GM23338 (cell line): ENCODE data around the gene FBXO41. TPM values are rescaled to one million over a fixed set of nuclear protein-coding genes. Genes with fewer than 3 reads are reported as not detected.

Experiments
- ATAC-seq: fragments of 200-7000 bp; cut with Tn5 transposase; 3 replicates; pipeline ENCODE4 v1.9.1; 2020
- DNase-seq: peaks from one replicate; pipeline ENCODE4 v3.0.0-alpha.2; 2015; ENCODE audit warnings: low spot score
- H2AFZ ChIP-seq: fragments of 200-600 bp; sonication (generic); 2 replicates; pipeline ENCODE4 v1.8.0; 2016; ENCODE audit warnings: antibody characterized with exemption, mild to moderate bottlenecking, moderate library complexity
- H3F3A ChIP-seq: fragments of 200-600 bp; sonication (generic); replicated peaks from 2 replicates; pipeline ENCODE4 v1.8.0; 2017; ENCODE audit warnings: antibody characterized with exemption, mixed run types, low read depth
- H3K27ac ChIP-seq: fragments of 200-600 bp; sonication (generic); 2 replicates; pipeline ENCODE4 v1.6.1; 2016; ENCODE audit warnings: low read depth
- H3K27me3 ChIP-seq: fragments of 200-600 bp; sonication (generic); 2 replicates; pipeline ENCODE4 v1.8.0; 2016; ENCODE audit warnings: mild to moderate bottlenecking, mixed run types, moderate library complexity; ENCODE audit not compliant: insufficient read depth
- H3K36me3 ChIP-seq: fragments of 200-600 bp; sonication (generic); 2 replicates; pipeline ENCODE4 v1.8.0; 2016; ENCODE audit warnings: mild to moderate bottlenecking; ENCODE audit not compliant: insufficient read depth
- H3K4me1 ChIP-seq: fragments of 200-600 bp; sonication (generic); 2 replicates; pipeline ENCODE4 v1.8.0; 2016; ENCODE audit warnings: mild to moderate bottlenecking, moderate library complexity; ENCODE audit not compliant: insufficient read depth
- H3K4me2 ChIP-seq: fragments of 200-600 bp; sonication (generic); 2 replicates; pipeline ENCODE4 v1.7.1; 2017; ENCODE audit warnings: mixed run types
- H3K4me3 ChIP-seq: fragments of 200-600 bp; sonication (generic); 2 replicates; pipeline ENCODE4 v1.6.1; 2016; ENCODE audit warnings: mixed run types
- H3K79me2 ChIP-seq: fragments of 200-600 bp; sonication (generic); replicated peaks from 2 replicates; pipeline ENCODE4 v1.8.0; 2017; ENCODE audit warnings: mild to moderate bottlenecking; ENCODE audit not compliant: insufficient read depth
- H3K9me2 ChIP-seq: fragments of 200-600 bp; sonication (generic); 2 replicates; pipeline ENCODE4 v1.8.0; 2017; ENCODE audit not compliant: insufficient read depth
- H4K20me1 ChIP-seq: fragments of 200-600 bp; sonication (generic); replicated peaks from 2 replicates; pipeline ENCODE4 v1.8.0; 2017; ENCODE audit warnings: mild to moderate bottlenecking; ENCODE audit not compliant: insufficient read depth
- H3K27ac Mint-ChIP-seq: 2 replicates; pipeline ENCODE4 v1.8.0; 2020; ENCODE audit warnings: inconsistent platforms, mild to moderate bottlenecking, moderate library complexity, mixed read lengths
- H3K27me3 Mint-ChIP-seq: 3 replicates; pipeline ENCODE4 v1.8.0; 2022; ENCODE audit warnings: low read depth, mild to moderate bottlenecking, moderate library complexity, mixed read lengths, inconsistent platforms; ENCODE audit not compliant: insufficient read depth, poor library complexity
- H3K36me3 Mint-ChIP-seq: 3 replicates; pipeline ENCODE4 v1.8.0; 2021; ENCODE audit warnings: low read depth, mild to moderate bottlenecking, inconsistent platforms, moderate library complexity, mixed read lengths
- H3K4me1 Mint-ChIP-seq: 3 replicates; pipeline ENCODE4 v1.8.0; 2020; ENCODE audit warnings: mild to moderate bottlenecking, inconsistent platforms, mixed read lengths
- H3K4me3 Mint-ChIP-seq: 3 replicates; pipeline ENCODE4 v1.8.0; 2021; ENCODE audit warnings: moderate library complexity, mild to moderate bottlenecking, inconsistent platforms, mixed read lengths
- H3K9me3 Mint-ChIP-seq: 3 replicates; pipeline ENCODE4 v1.8.0; 2020; ENCODE audit warnings: moderate library complexity, mild to moderate bottlenecking, inconsistent platforms, mixed read lengths
- CREB1 ChIP-seq: fragments of 250-450 bp; sonication (Bioruptor Pico); IDR thresholded peaks from 2 replicates; pipeline ENCODE4 v1.5.0; 2020; ENCODE audit warnings: low read depth, mild to moderate bottlenecking, moderate library complexity
- ETS1 ChIP-seq: IDR thresholded peaks from 2 replicates; pipeline ENCODE4 v1.6.1; 2016; ENCODE audit warnings: antibody characterized with exemption
- EZH2 ChIP-seq: fragments of 200-600 bp; sonication (generic); IDR thresholded peaks from one replicate; pipeline ENCODE4 v1.8.0; 2017; ENCODE audit warnings: antibody characterized with exemption, mild to moderate bottlenecking, low read depth; ENCODE audit not compliant: unreplicated experiment
- EZH2phosphoT487 ChIP-seq: fragments of 200-600 bp; sonication (generic); IDR thresholded peaks from one replicate; pipeline ENCODE4 v1.8.1; 2018; ENCODE audit warnings: antibody characterized with exemption; ENCODE audit not compliant: unreplicated experiment
- JUNB ChIP-seq: IDR thresholded peaks from one replicate; pipeline ENCODE4 v1.6.1; 2016; ENCODE audit warnings: antibody characterized with exemption; ENCODE audit not compliant: unreplicated experiment
- NANOG ChIP-seq: IDR thresholded peaks from 2 replicates; pipeline ENCODE4 v1.6.1; 2016; ENCODE audit warnings: antibody characterized with exemption, borderline replicate concordance
- POLR2AphosphoS5 ChIP-seq: IDR thresholded peaks from 2 replicates; pipeline ENCODE4 v1.6.1; 2016; ENCODE audit warnings: antibody characterized with exemption, low read depth
- STAT1 ChIP-seq: IDR thresholded peaks from one replicate; pipeline ENCODE4 v1.6.1; 2016; ENCODE audit warnings: antibody characterized with exemption; ENCODE audit not compliant: unreplicated experiment
- ZNF114 ChIP-seq: fragments of 250-450 bp; sonication (Bioruptor Pico); IDR thresholded peaks from 2 replicates; pipeline ENCODE4 v1.5.0; 2020; ENCODE audit warnings: mild to moderate bottlenecking, moderate library complexity
- ZNF331 ChIP-seq: fragments of 250-450 bp; sonication (Bioruptor Pico); IDR thresholded peaks from 2 replicates; pipeline ENCODE4 v1.5.0; 2020; ENCODE audit warnings: low read depth, mild to moderate bottlenecking, moderate library complexity
- polyA plus RNA-seq: library from polyadenylated mRNA; unstranded; fragments of >200 nt; fragmentation: Nextera tagmentation; extraction: Ambion mirVana; gene quantifications from 2 replicates; pipeline ENCODE4 v1.2.1, GENCODE V29; 2016
- total RNA-seq: library from RNA; depleted of rRNA; stranded (reverse); fragments of >200 nt; shearing (Covaris generic); gene quantifications from 2 replicates; pipeline ENCODE4 v1.2.3, GENCODE V29; 2014
- TF ChIP-seq, protein P1 (sequence below), 2 experiments: fragments of 200-600 bp in 1 of 2; sonication (generic) in 1 of 2; conservative IDR thresholded peaks; 2 replicates each; pipeline versions ENCODE4 v1.5.1 to v1.6.1; 2016 to 2017; ENCODE audit warnings: antibody characterized with exemption in 2 of 2, low read depth in 2 of 2, mild to moderate bottlenecking in 2 of 2, moderate library complexity in 1 of 2
- TF ChIP-seq, protein P2 (sequence below): fragments of 250-450 bp; sonication (Bioruptor Pico); IDR thresholded peaks from 2 replicates; pipeline ENCODE4 v1.5.0; 2020; ENCODE audit warnings: mild to moderate bottlenecking, moderate library complexity
- TF ChIP-seq, protein P3 (sequence below): IDR thresholded peaks from one replicate; pipeline ENCODE4 v1.6.1; 2018; ENCODE audit warnings: antibody characterized with exemption; ENCODE audit not compliant: unreplicated experiment

The FBXO41 gene
- total and polyA plus RNA-seq, 2 experiments from 2014 or later: 3.5 to 13.8 TPM

GRCh38 chr2:73264332-73264606 lies 20.0 kb downstream of the FBXO41 start:
- Histone ChIP-seq H3K36me3 (no peaks in the 10 kb centered on the region; the same call in 1 of the 2 replicates), H2AFZ (no peak overlapping the region), H4K20me1 (peaks cover 10% of the 10 kb centered on the region), H3K27me3 (peaks cover 17% of the 10 kb centered on the region), H3K4me3 (no peak overlapping the region), H3K4me2 (no peak overlapping the region), H3K79me2 (0 out of 2 replicates have a peak, but pooled peaks cover 5% of the 10 kb centered on the region), H3K4me1 (peaks cover 14% of the 10 kb centered on the region), H3F3A (peaks cover 8% of the 10 kb centered on the region; the same call in 1 of the 2 replicates), H3K9me2 (no peaks in the 10 kb centered on the region), H3K27ac (no peak overlapping the region)
- TF ChIP-seq JUNB (no peak), EZH2 (no peak), POLR2AphosphoS5 (no peak), EZH2phosphoT487 (no peak), NANOG (no peak), STAT1 (no peak), ZNF331 (CRISPR knock-in tag) (no peak), ETS1 (no peak), ZNF114 (CRISPR knock-in tag) (no peak), CREB1 (CRISPR knock-in tag) (no peak)
- TF ChIP-seq, protein P1, sequence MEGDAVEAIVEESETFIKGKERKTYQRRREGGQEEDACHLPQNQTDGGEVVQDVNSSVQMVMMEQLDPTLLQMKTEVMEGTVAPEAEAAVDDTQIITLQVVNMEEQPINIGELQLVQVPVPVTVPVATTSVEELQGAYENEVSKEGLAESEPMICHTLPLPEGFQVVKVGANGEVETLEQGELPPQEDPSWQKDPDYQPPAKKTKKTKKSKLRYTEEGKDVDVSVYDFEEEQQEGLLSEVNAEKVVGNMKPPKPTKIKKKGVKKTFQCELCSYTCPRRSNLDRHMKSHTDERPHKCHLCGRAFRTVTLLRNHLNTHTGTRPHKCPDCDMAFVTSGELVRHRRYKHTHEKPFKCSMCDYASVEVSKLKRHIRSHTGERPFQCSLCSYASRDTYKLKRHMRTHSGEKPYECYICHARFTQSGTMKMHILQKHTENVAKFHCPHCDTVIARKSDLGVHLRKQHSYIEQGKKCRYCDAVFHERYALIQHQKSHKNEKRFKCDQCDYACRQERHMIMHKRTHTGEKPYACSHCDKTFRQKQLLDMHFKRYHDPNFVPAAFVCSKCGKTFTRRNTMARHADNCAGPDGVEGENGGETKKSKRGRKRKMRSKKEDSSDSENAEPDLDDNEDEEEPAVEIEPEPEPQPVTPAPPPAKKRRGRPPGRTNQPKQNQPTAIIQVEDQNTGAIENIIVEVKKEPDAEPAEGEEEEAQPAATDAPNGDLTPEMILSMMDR (conservative IDR thresholded peaks at IDR 0.05; ENCODE audit: low read depth in 2 of 2): no peak
- TF ChIP-seq, protein P2, sequence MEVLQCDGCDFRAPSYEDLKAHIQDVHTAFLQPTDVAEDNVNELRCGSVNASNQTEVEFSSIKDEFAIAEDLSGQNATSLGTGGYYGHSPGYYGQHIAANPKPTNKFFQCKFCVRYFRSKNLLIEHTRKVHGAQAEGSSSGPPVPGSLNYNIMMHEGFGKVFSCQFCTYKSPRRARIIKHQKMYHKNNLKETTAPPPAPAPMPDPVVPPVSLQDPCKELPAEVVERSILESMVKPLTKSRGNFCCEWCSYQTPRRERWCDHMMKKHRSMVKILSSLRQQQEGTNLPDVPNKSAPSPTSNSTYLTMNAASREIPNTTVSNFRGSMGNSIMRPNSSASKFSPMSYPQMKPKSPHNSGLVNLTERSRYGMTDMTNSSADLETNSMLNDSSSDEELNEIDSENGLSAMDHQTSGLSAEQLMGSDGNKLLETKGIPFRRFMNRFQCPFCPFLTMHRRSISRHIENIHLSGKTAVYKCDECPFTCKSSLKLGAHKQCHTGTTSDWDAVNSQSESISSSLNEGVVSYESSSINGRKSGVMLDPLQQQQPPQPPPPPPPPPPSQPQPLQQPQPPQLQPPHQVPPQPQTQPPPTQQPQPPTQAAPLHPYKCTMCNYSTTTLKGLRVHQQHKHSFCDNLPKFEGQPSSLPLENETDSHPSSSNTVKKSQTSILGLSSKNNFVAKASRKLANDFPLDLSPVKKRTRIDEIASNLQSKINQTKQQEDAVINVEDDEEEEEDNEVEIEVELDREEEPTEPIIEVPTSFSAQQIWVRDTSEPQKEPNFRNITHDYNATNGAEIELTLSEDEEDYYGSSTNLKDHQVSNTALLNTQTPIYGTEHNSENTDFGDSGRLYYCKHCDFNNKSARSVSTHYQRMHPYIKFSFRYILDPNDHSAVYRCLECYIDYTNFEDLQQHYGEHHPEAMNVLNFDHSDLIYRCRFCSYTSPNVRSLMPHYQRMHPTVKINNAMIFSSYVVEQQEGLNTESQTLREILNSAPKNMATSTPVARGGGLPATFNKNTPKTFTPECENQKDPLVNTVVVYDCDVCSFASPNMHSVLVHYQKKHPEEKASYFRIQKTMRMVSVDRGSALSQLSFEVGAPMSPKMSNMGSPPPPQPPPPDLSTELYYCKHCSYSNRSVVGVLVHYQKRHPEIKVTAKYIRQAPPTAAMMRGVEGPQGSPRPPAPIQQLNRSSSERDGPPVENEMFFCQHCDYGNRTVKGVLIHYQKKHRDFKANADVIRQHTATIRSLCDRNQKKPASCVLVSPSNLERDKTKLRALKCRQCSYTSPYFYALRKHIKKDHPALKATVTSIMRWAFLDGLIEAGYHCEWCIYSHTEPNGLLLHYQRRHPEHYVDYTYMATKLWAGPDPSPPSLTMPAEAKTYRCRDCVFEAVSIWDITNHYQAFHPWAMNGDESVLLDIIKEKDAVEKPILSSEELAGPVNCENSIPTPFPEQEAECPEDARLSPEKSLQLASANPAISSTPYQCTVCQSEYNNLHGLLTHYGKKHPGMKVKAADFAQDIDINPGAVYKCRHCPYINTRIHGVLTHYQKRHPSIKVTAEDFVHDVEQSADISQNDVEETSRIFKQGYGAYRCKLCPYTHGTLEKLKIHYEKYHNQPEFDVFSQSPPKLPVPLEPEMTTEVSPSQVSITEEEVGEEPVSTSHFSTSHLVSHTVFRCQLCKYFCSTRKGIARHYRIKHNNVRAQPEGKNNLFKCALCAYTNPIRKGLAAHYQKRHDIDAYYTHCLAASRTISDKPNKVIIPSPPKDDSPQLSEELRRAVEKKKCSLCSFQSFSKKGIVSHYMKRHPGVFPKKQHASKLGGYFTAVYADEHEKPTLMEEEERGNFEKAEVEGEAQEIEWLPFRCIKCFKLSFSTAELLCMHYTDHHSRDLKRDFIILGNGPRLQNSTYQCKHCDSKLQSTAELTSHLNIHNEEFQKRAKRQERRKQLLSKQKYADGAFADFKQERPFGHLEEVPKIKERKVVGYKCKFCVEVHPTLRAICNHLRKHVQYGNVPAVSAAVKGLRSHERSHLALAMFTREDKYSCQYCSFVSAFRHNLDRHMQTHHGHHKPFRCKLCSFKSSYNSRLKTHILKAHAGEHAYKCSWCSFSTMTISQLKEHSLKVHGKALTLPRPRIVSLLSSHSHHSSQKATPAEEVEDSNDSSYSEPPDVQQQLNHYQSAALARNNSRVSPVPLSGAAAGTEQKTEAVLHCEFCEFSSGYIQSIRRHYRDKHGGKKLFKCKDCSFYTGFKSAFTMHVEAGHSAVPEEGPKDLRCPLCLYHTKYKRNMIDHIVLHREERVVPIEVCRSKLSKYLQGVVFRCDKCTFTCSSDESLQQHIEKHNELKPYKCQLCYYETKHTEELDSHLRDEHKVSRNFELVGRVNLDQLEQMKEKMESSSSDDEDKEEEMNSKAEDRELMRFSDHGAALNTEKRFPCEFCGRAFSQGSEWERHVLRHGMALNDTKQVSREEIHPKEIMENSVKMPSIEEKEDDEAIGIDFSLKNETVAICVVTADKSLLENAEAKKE (CRISPR knock-in tag): no peak
- TF ChIP-seq, protein P3, sequence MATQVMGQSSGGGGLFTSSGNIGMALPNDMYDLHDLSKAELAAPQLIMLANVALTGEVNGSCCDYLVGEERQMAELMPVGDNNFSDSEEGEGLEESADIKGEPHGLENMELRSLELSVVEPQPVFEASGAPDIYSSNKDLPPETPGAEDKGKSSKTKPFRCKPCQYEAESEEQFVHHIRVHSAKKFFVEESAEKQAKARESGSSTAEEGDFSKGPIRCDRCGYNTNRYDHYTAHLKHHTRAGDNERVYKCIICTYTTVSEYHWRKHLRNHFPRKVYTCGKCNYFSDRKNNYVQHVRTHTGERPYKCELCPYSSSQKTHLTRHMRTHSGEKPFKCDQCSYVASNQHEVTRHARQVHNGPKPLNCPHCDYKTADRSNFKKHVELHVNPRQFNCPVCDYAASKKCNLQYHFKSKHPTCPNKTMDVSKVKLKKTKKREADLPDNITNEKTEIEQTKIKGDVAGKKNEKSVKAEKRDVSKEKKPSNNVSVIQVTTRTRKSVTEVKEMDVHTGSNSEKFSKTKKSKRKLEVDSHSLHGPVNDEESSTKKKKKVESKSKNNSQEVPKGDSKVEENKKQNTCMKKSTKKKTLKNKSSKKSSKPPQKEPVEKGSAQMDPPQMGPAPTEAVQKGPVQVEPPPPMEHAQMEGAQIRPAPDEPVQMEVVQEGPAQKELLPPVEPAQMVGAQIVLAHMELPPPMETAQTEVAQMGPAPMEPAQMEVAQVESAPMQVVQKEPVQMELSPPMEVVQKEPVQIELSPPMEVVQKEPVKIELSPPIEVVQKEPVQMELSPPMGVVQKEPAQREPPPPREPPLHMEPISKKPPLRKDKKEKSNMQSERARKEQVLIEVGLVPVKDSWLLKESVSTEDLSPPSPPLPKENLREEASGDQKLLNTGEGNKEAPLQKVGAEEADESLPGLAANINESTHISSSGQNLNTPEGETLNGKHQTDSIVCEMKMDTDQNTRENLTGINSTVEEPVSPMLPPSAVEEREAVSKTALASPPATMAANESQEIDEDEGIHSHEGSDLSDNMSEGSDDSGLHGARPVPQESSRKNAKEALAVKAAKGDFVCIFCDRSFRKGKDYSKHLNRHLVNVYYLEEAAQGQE: no peak
- no peaks in the 10 kb centered on the region; the same call in 1 of the 3 replicates for H3K9me3 Mint-ChIP-seq
- no peak overlapping the region for H3K27ac Mint-ChIP-seq
- H3K4me3 Mint-ChIP-seq: no peak overlapping the region
- H3K4me1 Mint-ChIP-seq: peaks cover 15% of the 10 kb centered on the region
- H3K27me3 Mint-ChIP-seq: peaks cover 17% of the 10 kb centered on the region
- peaks cover 21% of the 10 kb centered on the region for H3K36me3 Mint-ChIP-seq
- no peak for ATAC-seq
- no peak for DNase-seq
